PC-9 (cell line): ENCODE measurements around the gene EVI5L. TPM values are rescaled to one million over a fixed set of nuclear protein-coding genes. Genes with fewer than 3 reads are reported as not detected.

ENCODE experiments used
- BruUV-seq: library from RNA; stranded (reverse); fragments of 400-500 nt; replicated peaks from 2 replicates; lab custom pipeline; 2021; lab: Mats Ljungman, UMichigan
- CTCF ChIA-PET: fragments of 300-600 bp; sonication (Branson Sonifier 250); formaldehyde crosslinking; loops from one replicate; lab custom pipeline; 2022; ENCODE audit warnings: antibody characterized with exemption; lab: Charles Lee
- POLR2A ChIA-PET: fragments of 300-600 bp; sonication (Branson Sonifier 250); formaldehyde crosslinking; loops from one replicate; lab custom pipeline; 2022; ENCODE audit warnings: antibody characterized with exemption; ENCODE audit not compliant: unreplicated experiment; lab: Charles Lee
- DNase-seq, 2 experiments: peaks; one replicate each; pipeline versions ENCODE4 v3.0.0 to v3.0.0-alpha.2; 2015 to 2022; ENCODE audit warnings: mixed read lengths in 1 of 2
- H2AFZ ChIP-seq: fragments of 200-600 bp; sonication (generic); 2 replicates; pipeline ENCODE4 v1.8.1; 2017; ENCODE audit warnings: antibody characterized with exemption
- H3F3A ChIP-seq: fragments of 200-600 bp; sonication (generic); 2 replicates; pipeline ENCODE4 v1.8.1; 2017; ENCODE audit warnings: antibody characterized with exemption, mild to moderate bottlenecking, low read depth; ENCODE audit not compliant: insufficient read depth
- H3K27ac ChIP-seq: fragments of 200-600 bp; sonication (generic); 2 replicates; pipeline ENCODE4 v1.6.1; 2016; ENCODE audit warnings: mixed run types
- H3K27me3 ChIP-seq: fragments of 200-600 bp; sonication (generic); 2 replicates; pipeline ENCODE4 v1.6.1; 2016; ENCODE audit warnings: low read depth, mixed run types; ENCODE audit not compliant: insufficient read depth
- H3K36me3 ChIP-seq: fragments of 200-600 bp; sonication (generic); 2 replicates; pipeline ENCODE4 v1.6.1; 2016; ENCODE audit warnings: low read depth, mixed run types
- H3K4me1 ChIP-seq: fragments of 200-600 bp; sonication (generic); replicated peaks from 2 replicates; pipeline ENCODE4 v1.6.1; 2016; ENCODE audit warnings: mixed run types; ENCODE audit not compliant: insufficient read depth
- H3K4me2 ChIP-seq: fragments of 200-600 bp; sonication (generic); 2 replicates; pipeline ENCODE4 v1.6.1; 2017; ENCODE audit warnings: mixed run types
- H3K4me3 ChIP-seq: fragments of 200-600 bp; sonication (generic); 2 replicates; pipeline ENCODE4 v1.6.1; 2016; ENCODE audit warnings: mixed run types
- H3K79me2 ChIP-seq: fragments of 200-600 bp; sonication (generic); 2 replicates; pipeline ENCODE4 v1.6.1; 2017; ENCODE audit warnings: low read depth, mixed run types
- H3K9me2 ChIP-seq: fragments of 200-600 bp; sonication (generic); 2 replicates; pipeline ENCODE4 v1.8.1; 2017; ENCODE audit warnings: mild to moderate bottlenecking; ENCODE audit not compliant: insufficient read depth
- H3K9me3 ChIP-seq: fragments of 200-600 bp; sonication (generic); 2 replicates; pipeline ENCODE4 v1.8.1; 2016; ENCODE audit warnings: low read depth; ENCODE audit not compliant: insufficient read depth
- H4K20me1 ChIP-seq: fragments of 200-600 bp; sonication (generic); 2 replicates; pipeline ENCODE4 v1.8.1; 2017; ENCODE audit not compliant: insufficient read depth
- CTCF ChIP-seq: fragments of 200-600 bp; sonication (generic); conservative IDR thresholded peaks from 2 replicates; pipeline ENCODE4 v1.6.1; 2017; ENCODE audit warnings: mixed run types, antibody characterized with exemption, mild to moderate bottlenecking, moderate library complexity
- EZH2 ChIP-seq: fragments of 200-600 bp; sonication (generic); IDR thresholded peaks from 2 replicates; pipeline ENCODE4 v1.8.0; 2017; ENCODE audit warnings: antibody characterized with exemption, low read depth
- intact Hi-C: fragments of 100-400 bp; cut with micrococcal nuclease; formaldehyde crosslinking; loops from one replicate; pipeline ENCODE4 v1.10.0; 2022; ENCODE audit not compliant: unreplicated experiment
- total RNA-seq: library from RNA; stranded (reverse); gene quantifications from 2 replicates; pipeline ENCODE4 v1.2.3, GENCODE V29; 2021

EVI5L gene
- total RNA-seq, 1 experiment from 2014 or later: 19.2 TPM

GRCh38 chr19:7852851-7853769, 23.1 kb downstream of the EVI5L start:
- ChIA-PET POLR2A (no interaction called here), CTCF (interaction anchor here (0.6 to 1.4 kb wide), 7 partner anchors 16 to 172 kb away, joined by 3 to 4 read pairs (median 3); partner anchors contain the start of genes MAP2K7 and TRAPPC5)
- intact Hi-C loops: loop anchor here (1.0 to 10.0 kb wide), 7 partner anchors 49 to 501 kb away; partner anchors contain the start of genes MAP2K7, SNAPC2 and TRAPPC5
- H3K79me2 ChIP-seq: no peaks in the 10 kb centered on the region
- DNase-seq: peak; percentile 80 to 87
- H3F3A ChIP-seq: peaks cover 31% of the 10 kb centered on the region; the same call in 1 of the 2 replicates
- H3K4me3 ChIP-seq: peak overlapping the region; percentile 24; the same call in 1 of the 2 replicates
- BruUV-seq: no TSS peak
- H3K4me1 ChIP-seq: peaks cover 14% of the 10 kb centered on the region
- H3K27me3 ChIP-seq: no peaks in the 10 kb centered on the region
- H3K9me2 ChIP-seq: no peaks in the 10 kb centered on the region
- H4K20me1 ChIP-seq: no peaks in the 10 kb centered on the region
- H3K9me3 ChIP-seq: no peaks in the 10 kb centered on the region
- H3K27ac ChIP-seq: no peak overlapping the region
- H3K4me2 ChIP-seq: peak overlapping the region; percentile 64
- no peak for TF ChIP-seq EZH2
- TF ChIP-seq CTCF: peak; percentile 99
- no peaks in the 10 kb centered on the region for H3K36me3 ChIP-seq
- H2AFZ ChIP-seq: no peak overlapping the region

- Histone ChIP-seq H3K4me1 (peaks cover 14% of the 10 kb centered on the region), H3K9me2 (no peaks in the 10 kb centered on the region), H4K20me1 (no peaks in the 10 kb centered on the region), H3K4me3 (no peak overlapping the region), H3K27me3 (no peaks in the 10 kb centered on the region), H3K27ac (no peak overlapping the region), H3K79me2 (no peaks in the 10 kb centered on the region), H3K9me3 (no peaks in the 10 kb centered on the region), H3K36me3 (no peaks in the 10 kb centered on the region), H3K4me2 (peak overlapping the region; percentile 64), H2AFZ (no peak overlapping the region), H3F3A (peaks cover 31% of the 10 kb centered on the region; the same call in 1 of the 2 replicates)
- ChIA-PET POLR2A (no interaction called here), CTCF (interaction anchor here (0.6 to 0.7 kb wide), 2 partner anchors 50 to 151 kb away, joined by 3 read pairs; partner anchors contain the start of gene MAP2K7)
- TF ChIP-seq CTCF: no peak
- no peak for TF ChIP-seq EZH2
- DNase-seq: no peak
- intact Hi-C loops: loop anchor here (1.0 to 10.0 kb wide), 7 partner anchors 49 to 501 kb away; partner anchors contain the start of genes MAP2K7, SNAPC2 and TRAPPC5
- no TSS peak for BruUV-seq
These were observed 23.7 kb downstream of the EVI5L start for GRCh38 chr19:7853770-7854128.

- H3K27me3 ChIP-seq: no peaks in the 10 kb centered on the region
- H3K27ac ChIP-seq: no peak overlapping the region
- H3K79me2 ChIP-seq: no peaks in the 10 kb centered on the region
- BruUV-seq: no TSS peak
- DNase-seq: no peak
- H3K4me2 ChIP-seq: no peak overlapping the region
- H4K20me1 ChIP-seq: no peaks in the 10 kb centered on the region
- H3F3A ChIP-seq: peaks cover 19% of the 10 kb centered on the region; the same call in 1 of the 2 replicates
- ChIA-PET POLR2A (no interaction called here), CTCF (no interaction called here)
- no peaks in the 10 kb centered on the region for H3K9me2 ChIP-seq
- TF ChIP-seq EZH2 (no peak), CTCF (no peak)
- intact Hi-C loops: loop anchor here (10.0 kb wide), 1 partner anchor 399 kb away; no protein-coding TSS in a partner anchor
- H2AFZ ChIP-seq: no peak overlapping the region
- peaks cover 9% of the 10 kb centered on the region for H3K4me1 ChIP-seq
- no peak overlapping the region for H3K4me3 ChIP-seq
- no peaks in the 10 kb centered on the region for H3K9me3 ChIP-seq
- H3K36me3 ChIP-seq: no peaks in the 10 kb centered on the region
These were observed 25.5 kb downstream of the EVI5L start for GRCh38 chr19:7855426-7856108.
